ENCODE measurements around the gene MCFD2. TPM values are rescaled to one million over a fixed set of nuclear protein-coding genes. Genes with fewer than 3 reads are reported as not detected.

MCFD2 gene
- total RNA-seq, 1 donor from 2014 or later = 46.0 TPM

GRCh38 chr2:46872902-46873603 is 42.6 kb downstream of the MCFD2 start:
- Mint-ChIP-seq H3K27ac (no peak overlapping the region), H3K27me3 (ENCODE audit: low read depth) (peaks cover 13% of the 10 kb centered on the region), H3K4me3 (ENCODE audit: low read depth) (no peak overlapping the region), H3K4me1 (ENCODE audit: low read depth) (peaks cover 6% of the 10 kb centered on the region), H3K36me3 (ENCODE audit: low read depth) (no peaks in the 10 kb centered on the region), H3K9me3 (no peaks in the 10 kb centered on the region)
- intact Hi-C loops (cut with micrococcal nuclease) = no loop called here
- DNase-seq (ENCODE audit: low spot score) = no peak

GRCh38 chr2:46871976-46872381 is 43.6 kb downstream of the MCFD2 start:
- Mint-ChIP-seq H3K4me3 (ENCODE audit: low read depth) (no peak overlapping the region), H3K27ac (no peak overlapping the region), H3K36me3 (ENCODE audit: low read depth) (no peaks in the 10 kb centered on the region), H3K4me1 (ENCODE audit: low read depth) (peaks cover 6% of the 10 kb centered on the region), H3K9me3 (no peaks in the 10 kb centered on the region), H3K27me3 (ENCODE audit: low read depth) (peaks cover 15% of the 10 kb centered on the region)
- DNase-seq (ENCODE audit: low spot score) = no peak
- intact Hi-C loops (cut with micrococcal nuclease) = no loop called here

- H3K9me3 Mint-ChIP-seq = no peaks in the 10 kb centered on the region
- no peak overlapping the region for H3K4me3 Mint-ChIP-seq (ENCODE audit: low read depth)
- peaks cover 12% of the 10 kb centered on the region for H3K27me3 Mint-ChIP-seq (ENCODE audit: low read depth)
- no peaks in the 10 kb centered on the region for H3K36me3 Mint-ChIP-seq (ENCODE audit: low read depth)
- peaks cover 6% of the 10 kb centered on the region for H3K4me1 Mint-ChIP-seq (ENCODE audit: low read depth)
- intact Hi-C loops (cut with micrococcal nuclease) = no loop called here
- no peak for DNase-seq (ENCODE audit: low spot score)
- no peak overlapping the region for H3K27ac Mint-ChIP-seq
These were observed 45.4 kb downstream of the MCFD2 start for GRCh38 chr2:46870051-46870839.

GRCh38 chr2:46869621-46870020 is 46.0 kb downstream of the MCFD2 start:
- no peak overlapping the region for H3K27ac Mint-ChIP-seq
- intact Hi-C loops (cut with micrococcal nuclease) = no loop called here
- peaks cover 6% of the 10 kb centered on the region for H3K9me3 Mint-ChIP-seq
- H3K4me3 Mint-ChIP-seq (ENCODE audit: low read depth) = no peak overlapping the region
- no peaks in the 10 kb centered on the region for H3K36me3 Mint-ChIP-seq (ENCODE audit: low read depth)
- no peak for DNase-seq (ENCODE audit: low spot score)
- H3K27me3 Mint-ChIP-seq (ENCODE audit: low read depth) = peaks cover 12% of the 10 kb centered on the region
- H3K4me1 Mint-ChIP-seq (ENCODE audit: low read depth) = peaks cover 6% of the 10 kb centered on the region

- no peak for DNase-seq (ENCODE audit: low spot score)
- peaks cover 9% of the 10 kb centered on the region for H3K9me3 Mint-ChIP-seq
- no peak overlapping the region for H3K27ac Mint-ChIP-seq
- no peaks in the 10 kb centered on the region for H3K36me3 Mint-ChIP-seq (ENCODE audit: low read depth)
- intact Hi-C loops (cut with micrococcal nuclease) = no loop called here
- H3K4me3 Mint-ChIP-seq (ENCODE audit: low read depth) = no peak overlapping the region
- no peaks in the 10 kb centered on the region for H3K4me1 Mint-ChIP-seq (ENCODE audit: low read depth)
- H3K27me3 Mint-ChIP-seq (ENCODE audit: low read depth) = peaks cover 9% of the 10 kb centered on the region
These were observed 48.8 kb downstream of the MCFD2 start for GRCh38 chr2:46866770-46867246.

- Mint-ChIP-seq H3K27ac (no peak overlapping the region), H3K4me3 (ENCODE audit: low read depth) (no peak overlapping the region), H3K4me1 (ENCODE audit: low read depth) (no peaks in the 10 kb centered on the region), H3K36me3 (ENCODE audit: low read depth) (no peaks in the 10 kb centered on the region), H3K9me3 (peaks cover 9% of the 10 kb centered on the region), H3K27me3 (ENCODE audit: low read depth) (peaks cover 3% of the 10 kb centered on the region)
- DNase-seq (ENCODE audit: low spot score) = no peak
- intact Hi-C loops (cut with micrococcal nuclease) = no loop called here
These were observed 50.2 kb downstream of the MCFD2 start for GRCh38 chr2:46865181-46865970.

GRCh38 chr2:46863882-46864281 is 51.7 kb downstream of the MCFD2 start:
- no peaks in the 10 kb centered on the region for H3K4me1 Mint-ChIP-seq (ENCODE audit: low read depth)
- DNase-seq (ENCODE audit: low spot score) = no peak

GRCh38 chr2:46862514-46862913 is 53.1 kb downstream of the MCFD2 start:
- H3K4me3 Mint-ChIP-seq (ENCODE audit: low read depth) = no peak overlapping the region
- DNase-seq (ENCODE audit: low spot score) = no peak
- peaks cover 2% of the 10 kb centered on the region for H3K27me3 Mint-ChIP-seq (ENCODE audit: low read depth)
- intact Hi-C loops (cut with micrococcal nuclease) = no loop called here
- H3K27ac Mint-ChIP-seq = no peak overlapping the region
- peaks cover 9% of the 10 kb centered on the region for H3K9me3 Mint-ChIP-seq
- H3K4me1 Mint-ChIP-seq (ENCODE audit: low read depth) = no peaks in the 10 kb centered on the region
- no peaks in the 10 kb centered on the region for H3K36me3 Mint-ChIP-seq (ENCODE audit: low read depth)

More at GRCh38 chr2:46863882-46864281, 51.7 kb downstream of the MCFD2 start:
- intact Hi-C loops (cut with micrococcal nuclease) = no loop called here
- H3K4me3 Mint-ChIP-seq (ENCODE audit: low read depth) = no peak overlapping the region
- H3K36me3 Mint-ChIP-seq (ENCODE audit: low read depth) = no peaks in the 10 kb centered on the region
- H3K9me3 Mint-ChIP-seq = peaks cover 9% of the 10 kb centered on the region
- peaks cover 5% of the 10 kb centered on the region for H3K27me3 Mint-ChIP-seq (ENCODE audit: low read depth)
- H3K27ac Mint-ChIP-seq = no peak overlapping the region

- Mint-ChIP-seq H3K36me3 (ENCODE audit: low read depth) (no peaks in the 10 kb centered on the region), H3K27me3 (ENCODE audit: low read depth) (peaks cover 2% of the 10 kb centered on the region), H3K9me3 (peaks cover 9% of the 10 kb centered on the region), H3K27ac (no peak overlapping the region), H3K4me1 (ENCODE audit: low read depth) (no peaks in the 10 kb centered on the region), H3K4me3 (ENCODE audit: low read depth) (no peak overlapping the region)
- intact Hi-C loops (cut with micrococcal nuclease) = no loop called here
- no peak for DNase-seq (ENCODE audit: low spot score)
These were observed 53.7 kb downstream of the MCFD2 start for GRCh38 chr2:46861916-46862315.

GRCh38 chr2:46859482-46859881 is 56.1 kb downstream of the MCFD2 start:
- H3K27me3 Mint-ChIP-seq (ENCODE audit: low read depth) = peaks cover 2% of the 10 kb centered on the region
- H3K27ac Mint-ChIP-seq = no peak overlapping the region
- no peak for DNase-seq (ENCODE audit: low spot score)
- peaks cover 2% of the 10 kb centered on the region for H3K9me3 Mint-ChIP-seq
- no peak overlapping the region for H3K4me3 Mint-ChIP-seq (ENCODE audit: low read depth)
- intact Hi-C loops (cut with micrococcal nuclease) = no loop called here
- no peaks in the 10 kb centered on the region for H3K36me3 Mint-ChIP-seq (ENCODE audit: low read depth)
- no peaks in the 10 kb centered on the region for H3K4me1 Mint-ChIP-seq (ENCODE audit: low read depth)

- no peaks in the 10 kb centered on the region for H3K36me3 Mint-ChIP-seq (ENCODE audit: low read depth)
- no peak for DNase-seq (ENCODE audit: low spot score)
- H3K9me3 Mint-ChIP-seq = no peaks in the 10 kb centered on the region
- no peaks in the 10 kb centered on the region for H3K4me1 Mint-ChIP-seq (ENCODE audit: low read depth)
- no peak overlapping the region for H3K4me3 Mint-ChIP-seq (ENCODE audit: low read depth)
- intact Hi-C loops (cut with micrococcal nuclease) = no loop called here
- peaks cover 2% of the 10 kb centered on the region for H3K27me3 Mint-ChIP-seq (ENCODE audit: low read depth)
- no peak overlapping the region for H3K27ac Mint-ChIP-seq
These were observed 56.9 kb downstream of the MCFD2 start for GRCh38 chr2:46858702-46859090.

GRCh38 chr2:46857871-46858701 is 57.5 kb downstream of the MCFD2 start:
- no peak overlapping the region for H3K27ac Mint-ChIP-seq
- intact Hi-C loops (cut with micrococcal nuclease) = no loop called here
- peaks cover 2% of the 10 kb centered on the region for H3K27me3 Mint-ChIP-seq (ENCODE audit: low read depth)
- no peaks in the 10 kb centered on the region for H3K9me3 Mint-ChIP-seq
- H3K36me3 Mint-ChIP-seq (ENCODE audit: low read depth) = no peaks in the 10 kb centered on the region
- no peaks in the 10 kb centered on the region for H3K4me1 Mint-ChIP-seq (ENCODE audit: low read depth)
- no peak overlapping the region for H3K4me3 Mint-ChIP-seq (ENCODE audit: low read depth)
- no peak for DNase-seq (ENCODE audit: low spot score)

All from activated T-helper 2 cell treated with anti-CD3 and anti-CD28 coated beads, Interferon-gamma antibody, Interleukin-2, Interleukin-4, amounts not matched to agents 10 μg/mL and 5 μg/mL and 100 μg/mL, durations not matched to agents 14 hours and 24 hours and 36 hours (primary cell).